Measurements from ENCODE around the gene HPS5.
"Not testable (repeated sequence)": the region's sequence is repeated elsewhere in the genome, so short reads cannot be mapped to it uniquely, and the experiment has no call there.

HPS5 gene, protein sequence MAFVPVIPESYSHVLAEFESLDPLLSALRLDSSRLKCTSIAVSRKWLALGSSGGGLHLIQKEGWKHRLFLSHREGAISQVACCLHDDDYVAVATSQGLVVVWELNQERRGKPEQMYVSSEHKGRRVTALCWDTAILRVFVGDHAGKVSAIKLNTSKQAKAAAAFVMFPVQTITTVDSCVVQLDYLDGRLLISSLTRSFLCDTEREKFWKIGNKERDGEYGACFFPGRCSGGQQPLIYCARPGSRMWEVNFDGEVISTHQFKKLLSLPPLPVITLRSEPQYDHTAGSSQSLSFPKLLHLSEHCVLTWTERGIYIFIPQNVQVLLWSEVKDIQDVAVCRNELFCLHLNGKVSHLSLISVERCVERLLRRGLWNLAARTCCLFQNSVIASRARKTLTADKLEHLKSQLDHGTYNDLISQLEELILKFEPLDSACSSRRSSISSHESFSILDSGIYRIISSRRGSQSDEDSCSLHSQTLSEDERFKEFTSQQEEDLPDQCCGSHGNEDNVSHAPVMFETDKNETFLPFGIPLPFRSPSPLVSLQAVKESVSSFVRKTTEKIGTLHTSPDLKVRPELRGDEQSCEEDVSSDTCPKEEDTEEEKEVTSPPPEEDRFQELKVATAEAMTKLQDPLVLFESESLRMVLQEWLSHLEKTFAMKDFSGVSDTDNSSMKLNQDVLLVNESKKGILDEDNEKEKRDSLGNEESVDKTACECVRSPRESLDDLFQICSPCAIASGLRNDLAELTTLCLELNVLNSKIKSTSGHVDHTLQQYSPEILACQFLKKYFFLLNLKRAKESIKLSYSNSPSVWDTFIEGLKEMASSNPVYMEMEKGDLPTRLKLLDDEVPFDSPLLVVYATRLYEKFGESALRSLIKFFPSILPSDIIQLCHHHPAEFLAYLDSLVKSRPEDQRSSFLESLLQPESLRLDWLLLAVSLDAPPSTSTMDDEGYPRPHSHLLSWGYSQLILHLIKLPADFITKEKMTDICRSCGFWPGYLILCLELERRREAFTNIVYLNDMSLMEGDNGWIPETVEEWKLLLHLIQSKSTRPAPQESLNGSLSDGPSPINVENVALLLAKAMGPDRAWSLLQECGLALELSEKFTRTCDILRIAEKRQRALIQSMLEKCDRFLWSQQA

GRCh38 chr11:18321969-18322711 is at the start of gene HPS5, which contains the start of gene GTF2H1:
HPS5 (minus strand) TSS chr11:18322140; CDS start chr11:18317858, 4,282 bp downstream.
GTF2H1 (plus strand) TSS chr11:18322567; CDS start chr11:18333075, 10,508 bp downstream.
- DNase-seq (ENCODE audit: low read depth in 3 of 3) = peak; percentile 85 to 95 (median 92)

GRCh38 chr11:18371279-18371678 is 49.3 kb upstream of the HPS5 start:
- DNase-seq (ENCODE audit: low read depth in 3 of 3) = no peak

DNA sequence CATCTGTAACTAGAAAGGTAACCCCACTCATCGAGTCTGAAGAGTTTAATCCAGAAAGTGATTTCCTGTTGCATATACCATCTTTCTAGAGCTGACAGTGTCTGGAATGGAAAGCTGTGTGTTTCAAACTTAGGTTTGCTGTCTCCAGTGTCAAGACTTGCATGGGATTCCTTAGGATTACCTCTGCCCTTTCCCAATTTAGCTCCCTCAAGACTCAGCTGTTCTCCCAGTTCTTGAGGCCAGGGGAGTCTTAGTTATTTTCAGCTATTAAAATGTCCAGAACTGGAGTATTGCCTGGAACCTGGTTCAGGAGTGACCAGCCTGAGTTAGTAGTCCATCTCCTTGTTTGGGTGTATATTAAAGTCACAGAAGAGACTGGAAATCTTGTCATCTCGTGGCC is 47.5 kb upstream of the HPS5 start:
- no peak for DNase-seq (ENCODE audit: low read depth in 3 of 3)

- DNase-seq (ENCODE audit: low read depth in 3 of 3) = no peak
Observed at GRCh38 chr11:18368221-18368620, 46.3 kb upstream of the HPS5 start.

DNA sequence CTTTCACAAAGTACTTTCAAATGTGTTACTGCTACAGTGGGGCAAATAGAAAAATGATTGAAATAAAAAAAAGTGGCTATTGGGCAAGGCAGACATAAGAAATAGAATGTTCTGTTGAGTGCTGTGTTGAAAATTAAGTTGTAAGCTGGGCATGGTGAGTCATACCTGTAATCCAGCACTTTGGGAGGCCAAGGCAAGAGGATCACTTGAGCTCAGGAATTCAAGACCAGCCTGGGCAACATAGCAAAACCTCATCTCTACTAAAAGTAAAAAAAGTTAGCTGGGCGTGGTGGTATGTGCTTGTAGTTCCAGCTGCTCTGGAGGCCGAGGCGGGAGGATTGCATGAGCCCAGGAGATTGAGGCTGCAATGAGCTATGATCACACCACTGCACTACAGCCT is 45.5 kb upstream of the HPS5 start:
- no peak for DNase-seq (ENCODE audit: low read depth in 3 of 3)

DNA sequence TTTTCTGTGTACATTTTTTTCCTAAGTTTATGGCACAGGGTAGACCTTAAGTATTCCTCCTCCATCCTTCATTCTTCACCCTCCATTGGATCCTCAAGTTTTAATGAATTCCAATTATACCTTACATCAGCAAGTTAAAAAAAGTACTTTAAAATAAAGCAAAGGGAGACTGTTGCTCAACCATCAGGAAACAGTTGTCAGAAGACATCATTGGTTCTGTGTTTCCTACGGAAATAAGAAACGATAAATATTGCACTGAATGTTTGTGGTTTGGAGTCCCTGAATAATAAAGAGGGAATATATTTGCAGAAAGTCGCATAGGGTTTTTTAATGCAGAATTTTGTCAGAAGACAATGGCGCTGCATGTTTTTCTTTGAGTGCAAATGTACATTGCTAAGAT is 44.3 kb upstream of the HPS5 start:
- no peak for DNase-seq (ENCODE audit: low read depth in 3 of 3)

- DNase-seq (ENCODE audit: low read depth in 3 of 3) = no peak
Observed at GRCh38 chr11:18365741-18366140, 43.8 kb upstream of the HPS5 start.

- no peak for DNase-seq (ENCODE audit: low read depth in 3 of 3)
Observed at GRCh38 chr11:18364495-18365073, 42.6 kb upstream of the HPS5 start.

DNA sequence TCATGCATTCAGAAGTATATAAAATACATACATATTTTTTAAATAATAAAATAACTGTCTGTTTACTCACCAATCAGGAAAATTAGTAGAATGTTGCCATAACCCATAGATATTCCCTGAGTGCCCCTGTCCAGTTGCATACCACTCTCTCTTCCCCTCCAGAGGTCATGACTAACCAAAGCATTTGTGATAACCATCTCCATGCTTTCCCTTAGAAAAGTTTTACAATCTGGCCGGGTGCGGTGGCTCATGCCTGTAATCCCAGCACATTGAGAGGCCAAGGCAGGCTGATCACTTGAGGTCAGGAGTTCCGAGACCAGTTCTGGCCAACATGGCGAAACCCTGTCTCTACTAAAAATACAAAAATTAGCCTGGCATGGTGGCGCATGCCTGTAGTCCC is 39.2 kb upstream of the HPS5 start:
- DNase-seq (ENCODE audit: low read depth in 3 of 3) = no peak

GRCh38 chr11:18358646-18359045 is 36.7 kb upstream of the HPS5 start:
- no peak for DNase-seq (ENCODE audit: low read depth in 3 of 3)

- no peak for DNase-seq (ENCODE audit: low read depth in 3 of 3)
Observed at GRCh38 chr11:18352581-18352980, 30.6 kb upstream of the HPS5 start.

DNA sequence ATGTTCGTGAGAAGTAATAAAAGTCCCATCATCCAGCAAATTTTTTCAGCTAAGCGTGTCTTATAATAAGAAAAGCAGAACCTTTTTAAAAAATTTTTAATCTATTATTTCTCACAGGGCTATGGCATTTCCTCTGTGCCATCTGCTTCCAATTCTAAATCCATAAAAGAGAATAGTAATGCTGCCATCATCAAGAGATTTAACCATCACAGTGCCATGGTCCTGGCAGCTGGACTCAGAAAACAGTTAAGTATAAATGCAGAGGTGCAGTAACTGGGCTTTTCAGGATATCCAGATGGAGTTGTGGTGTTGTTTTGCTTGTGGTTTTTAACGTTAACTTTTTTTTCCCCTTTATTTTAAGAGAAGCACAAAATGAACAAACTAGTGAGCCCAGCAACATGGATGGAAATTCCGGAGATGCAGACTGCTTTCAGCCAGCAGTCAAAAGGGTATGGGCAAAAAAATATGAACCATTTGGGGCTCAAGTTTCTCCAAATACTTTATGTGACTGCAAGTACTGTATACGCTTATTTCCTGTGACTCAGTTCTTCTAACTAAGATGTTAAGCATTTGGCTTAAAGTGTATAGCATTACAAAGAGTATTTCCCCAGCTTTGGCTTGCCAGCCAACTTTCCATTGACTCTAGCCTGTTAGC is 25.7 kb upstream of the HPS5 start:
- DNase-seq (ENCODE audit: low read depth in 3 of 3) = no peak

- DNase-seq (ENCODE audit: low read depth in 3 of 3) = no peak
Observed at GRCh38 chr11:18332891-18333290, 11.0 kb upstream of the HPS5 start.

DNA sequence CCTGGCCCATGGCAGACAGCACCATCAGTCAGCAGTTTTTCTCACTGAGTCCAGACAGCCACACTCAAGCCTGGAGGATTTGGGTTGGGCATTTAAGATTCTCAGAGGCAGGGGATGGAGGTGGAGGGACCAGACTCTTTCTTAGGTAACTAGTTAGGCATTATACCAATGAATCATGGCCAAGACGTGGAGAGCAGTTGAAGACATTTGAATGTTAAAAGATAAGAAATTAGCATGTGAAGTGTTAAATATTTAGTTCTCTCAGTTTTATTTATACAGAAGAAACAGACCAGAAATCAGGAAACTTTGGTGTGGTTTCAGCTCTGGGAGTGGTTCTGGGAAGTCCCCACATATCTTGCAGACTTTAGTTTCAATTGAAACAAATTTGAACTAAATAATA is 10.4 kb upstream of the HPS5 start:
- no peak for DNase-seq (ENCODE audit: low read depth in 3 of 3)

DNA sequence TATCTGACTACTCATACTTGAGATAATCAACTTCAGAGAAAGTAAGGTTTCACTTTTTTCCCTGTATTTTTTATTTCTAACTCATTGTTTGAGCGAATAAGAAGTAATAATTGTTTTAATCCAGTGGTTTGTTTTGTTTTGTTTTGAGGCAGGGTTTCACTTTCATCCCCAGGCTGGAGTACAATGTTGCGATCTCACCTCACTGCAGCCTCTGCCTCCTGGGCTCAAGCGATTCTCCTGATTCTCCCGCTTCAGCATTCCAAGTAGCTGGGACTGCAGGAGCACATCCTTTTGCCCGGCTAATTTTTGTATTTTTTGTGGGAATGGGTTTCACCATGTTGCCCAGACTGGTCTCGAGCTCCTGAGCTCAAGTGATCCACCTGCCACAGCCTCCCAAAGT is 9.0 kb upstream of the HPS5 start:
- no peak for DNase-seq (ENCODE audit: low read depth in 3 of 3)

DNA sequence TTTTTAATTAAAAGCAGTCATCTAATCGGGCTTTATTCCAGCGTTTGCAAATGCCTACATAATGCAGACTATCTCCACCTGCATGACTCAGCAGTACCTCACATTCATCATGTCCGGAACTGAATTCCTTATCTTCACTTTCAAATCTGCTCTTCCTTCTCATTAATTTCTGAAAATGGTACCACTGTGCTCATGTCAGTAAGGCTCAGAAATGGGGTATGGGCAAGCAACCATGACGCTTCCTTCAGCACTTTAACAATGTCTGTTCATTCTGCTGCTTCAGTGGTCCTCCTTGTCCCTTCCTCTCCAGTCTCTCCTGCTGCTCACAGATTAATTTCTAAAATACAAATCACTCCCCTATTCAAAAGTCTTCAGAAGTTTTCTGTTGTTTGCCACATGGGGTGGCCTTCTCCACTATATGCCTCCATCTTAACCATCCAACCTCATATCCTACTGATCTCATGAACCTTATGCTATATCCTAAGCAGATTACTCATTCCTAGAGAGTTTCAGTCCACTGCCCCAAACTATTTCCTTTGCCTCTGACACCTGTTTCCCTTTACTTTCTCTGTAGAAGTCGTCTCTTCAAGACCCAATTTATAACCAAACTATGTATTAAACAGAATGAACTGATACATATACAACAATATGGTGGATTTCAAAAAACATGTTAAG is 7.4 kb upstream of the HPS5 start:
- DNase-seq (ENCODE audit: low read depth in 3 of 3) = no peak

DNA sequence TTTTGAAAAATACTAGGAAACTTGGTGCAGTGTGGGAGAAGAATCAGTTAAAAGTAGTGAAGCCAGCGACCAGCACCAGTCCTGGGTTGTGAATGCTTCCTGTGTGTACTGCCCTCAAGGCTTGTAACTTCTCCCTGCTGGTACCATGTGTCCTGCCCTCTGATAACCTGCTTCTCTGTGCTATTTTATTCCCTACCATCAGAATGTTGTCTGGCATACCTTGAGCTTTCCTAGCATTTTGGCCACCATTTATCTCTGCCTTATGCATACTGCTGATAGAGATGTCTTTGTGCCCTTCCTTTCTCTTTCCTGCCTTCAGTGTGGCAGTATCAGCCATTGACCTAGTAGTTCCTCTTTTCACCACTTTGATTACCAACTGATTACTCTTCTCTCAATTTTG is 2.4 kb upstream of the HPS5 start:
- DNase-seq (ENCODE audit: low read depth in 3 of 3) = no peak

- not testable (repeated sequence) for DNase-seq (ENCODE audit: low read depth in 3 of 3)
Observed at GRCh38 chr11:18323881-18324280, 1.9 kb upstream of the HPS5 start.

- no peak for DNase-seq (ENCODE audit: low read depth in 3 of 3)
Observed at GRCh38 chr11:18322818-18323570, 1.1 kb upstream of the HPS5 start.

Data from stimulated activated CD4-positive, alpha-beta T cell treated with anti-CD3 and anti-CD28 coated beads, TNF-alpha, amount 100 ng/mL, for 24 hours (primary cell).